GM21423 (cell line): ENCODE measurements around the gene BAHCC1.

Experiments used
- ATAC-seq: cut with Tn5 transposase; IDR thresholded peaks from one replicate; pipeline ENCODE4 v1.9.1; 2021; ENCODE audit warnings: mild to moderate bottlenecking, moderate library complexity; ENCODE audit not compliant: unreplicated experiment

The BAHCC1 gene

GRCh38 chr17:81386141-81386645 is 9.1 kb upstream of the BAHCC1 start:
- no peak for ATAC-seq

- no peak for ATAC-seq
These were observed 8.6 kb upstream of the BAHCC1 start for GRCh38 chr17:81386646-81387099.

GRCh38 chr17:81387100-81388090 is 7.9 kb upstream of the BAHCC1 start:
- no peak for ATAC-seq

GRCh38 chr17:81388091-81388611 is 7.1 kb upstream of the BAHCC1 start:
- ATAC-seq: no peak

GRCh38 chr17:81388612-81389367 is 6.5 kb upstream of the BAHCC1 start:
- ATAC-seq: no peak

GRCh38 chr17:81389585-81389984 is 5.7 kb upstream of the BAHCC1 start:
- ATAC-seq: no peak

- no peak for ATAC-seq
These were observed 5.0 kb upstream of the BAHCC1 start for GRCh38 chr17:81390029-81390872.

GRCh38 chr17:81390873-81391255 is 4.4 kb upstream of the BAHCC1 start:
- no peak for ATAC-seq

- ATAC-seq: no peak
These were observed 3.8 kb upstream of the BAHCC1 start for GRCh38 chr17:81391293-81391935.

GRCh38 chr17:81391936-81392908 is 3.0 kb upstream of the BAHCC1 start:
- no peak for ATAC-seq

GRCh38 chr17:81392909-81393654 is 2.2 kb upstream of the BAHCC1 start:
- no peak for ATAC-seq

GRCh38 chr17:81393684-81394376 is 1.4 kb upstream of the BAHCC1 start:
- ATAC-seq: no peak

- no peak for ATAC-seq
These were observed 808 bp upstream of the BAHCC1 start for GRCh38 chr17:81394377-81394920.

- no peak for ATAC-seq
These were observed 482 bp downstream of the BAHCC1 start for GRCh38 chr17:81395600-81396277.

GRCh38 chr17:81396278-81396721 is 1.0 kb downstream of the BAHCC1 start:
- ATAC-seq: no peak

GRCh38 chr17:81396722-81397313 is 1.6 kb downstream of the BAHCC1 start:
- no peak for ATAC-seq
